ENCODE measurements around the gene C5orf47. TPM values are rescaled to one million over a fixed set of nuclear protein-coding genes. Genes with fewer than 3 reads are reported as not detected.

Gene C5orf47
- total RNA-seq, 2 donors from 2014 or later, result not detected

- H3K9me3 ChIP-seq (ENCODE audit: control insufficient read depth, low read length), result no peaks in the 10 kb centered on the region
- Mint-ChIP-seq H3K36me3 (ENCODE audit: low read depth) (no peaks in the 10 kb centered on the region), H3K27me3 (ENCODE audit: insufficient read depth) (peaks cover 30% of the 10 kb centered on the region), H3K9me3 (no peaks in the 10 kb centered on the region), H3K27ac (no peak overlapping the region), H3K4me1 (no peaks in the 10 kb centered on the region), H3K4me3 (no peak overlapping the region)
- H3K36me3 ChIP-seq (ENCODE audit: control insufficient read depth, insufficient read depth, low read length), result no peaks in the 10 kb centered on the region
- TF ChIP-seq CTCF (conservative IDR thresholded peaks at IDR 0.05), result no peak
- no peak overlapping the region for H3K27ac ChIP-seq (ENCODE audit: low read depth, low read length)
- no peaks in the 10 kb centered on the region for H3K4me1 ChIP-seq (ENCODE audit: control insufficient read depth, insufficient read depth, low read length)
- no peak overlapping the region for H3K9ac ChIP-seq (ENCODE audit: extremely low read depth, low read length, poor library complexity, severe bottlenecking)
- no peak overlapping the region for H3K4me3 ChIP-seq (ENCODE audit: low read length)
- WGBS, 2 experiments (ENCODE audit: insufficient coverage in 1 of 2, insufficient read length in 1 of 2), result 80 to 84% methylated on average over 3 to 4 of the region's 4 CpGs
- peaks cover 7% of the 10 kb centered on the region for H3K27me3 ChIP-seq (ENCODE audit: control insufficient read depth, insufficient read depth, low read length, poor library complexity, severe bottlenecking)
- no peak for DNase-seq
These were observed 58.6 kb downstream of the C5orf47 start for GRCh38 chr5:174047472-174048099.

- Mint-ChIP-seq H3K9me3 (no peaks in the 10 kb centered on the region), H3K36me3 (ENCODE audit: low read depth) (no peaks in the 10 kb centered on the region), H3K27ac (no peak overlapping the region), H3K4me3 (no peak overlapping the region), H3K27me3 (ENCODE audit: insufficient read depth) (peaks cover 9% of the 10 kb centered on the region), H3K4me1 (no peaks in the 10 kb centered on the region)
- no peak for DNase-seq
- H3K36me3 ChIP-seq (ENCODE audit: control insufficient read depth, insufficient read depth, low read length), result no peaks in the 10 kb centered on the region
- H3K9me3 ChIP-seq (ENCODE audit: control insufficient read depth, low read length), result no peaks in the 10 kb centered on the region
- peaks cover 6% of the 10 kb centered on the region for H3K27me3 ChIP-seq (ENCODE audit: control insufficient read depth, insufficient read depth, low read length, poor library complexity, severe bottlenecking)
- H3K4me3 ChIP-seq (ENCODE audit: low read length), result no peak overlapping the region
- H3K9ac ChIP-seq (ENCODE audit: extremely low read depth, low read length, poor library complexity, severe bottlenecking), result no peak overlapping the region
- TF ChIP-seq CTCF (conservative IDR thresholded peaks at IDR 0.05), result no peak
- 87 to 92% methylated on average over 5 of the region's 5 CpGs for WGBS, 2 experiments (ENCODE audit: insufficient coverage in 1 of 2, insufficient read length in 1 of 2)
- no peaks in the 10 kb centered on the region for H3K4me1 ChIP-seq (ENCODE audit: control insufficient read depth, insufficient read depth, low read length)
- no peak overlapping the region for H3K27ac ChIP-seq (ENCODE audit: low read depth, low read length)
These were observed 63.7 kb downstream of the C5orf47 start for GRCh38 chr5:174052636-174053035.

GRCh38 chr5:174053905-174054304 is 64.9 kb downstream of the C5orf47 start:
- 85 to 94% methylated on average over 3 of the region's 3 CpGs for WGBS, 2 experiments (ENCODE audit: insufficient coverage in 1 of 2, insufficient read length in 1 of 2)
- DNase-seq, result no peak
- Mint-ChIP-seq H3K4me1 (no peaks in the 10 kb centered on the region), H3K36me3 (ENCODE audit: low read depth) (no peaks in the 10 kb centered on the region), H3K27ac (no peak overlapping the region), H3K9me3 (no peaks in the 10 kb centered on the region), H3K4me3 (no peak overlapping the region), H3K27me3 (ENCODE audit: insufficient read depth) (peaks cover 9% of the 10 kb centered on the region)
- H3K27me3 ChIP-seq (ENCODE audit: control insufficient read depth, insufficient read depth, low read length, poor library complexity, severe bottlenecking), result peaks cover 7% of the 10 kb centered on the region
- no peak for TF ChIP-seq CTCF (conservative IDR thresholded peaks at IDR 0.05)
- H3K4me1 ChIP-seq (ENCODE audit: control insufficient read depth, insufficient read depth, low read length), result no peaks in the 10 kb centered on the region
- H3K36me3 ChIP-seq (ENCODE audit: control insufficient read depth, insufficient read depth, low read length), result no peaks in the 10 kb centered on the region
- no peak overlapping the region for H3K27ac ChIP-seq (ENCODE audit: low read depth, low read length)
- no peaks in the 10 kb centered on the region for H3K9me3 ChIP-seq (ENCODE audit: control insufficient read depth, low read length)
- H3K9ac ChIP-seq (ENCODE audit: extremely low read depth, low read length, poor library complexity, severe bottlenecking), result no peak overlapping the region
- no peak overlapping the region for H3K4me3 ChIP-seq (ENCODE audit: low read length)

Other genes with a start within 250 kb of the C5orf47 start
- 10 to 100 TPM in 1 of 2 donors, 1 to 10 TPM in 1; 9.4 to 11.3 TPM for gene CPEB4, start 100.8 kb upstream of the C5orf47 start, total RNA-seq
- gene NSG2, start 56.5 kb downstream of the C5orf47 start, total RNA-seq, result not detected